GM21717 (cell line): ENCODE results near the gene EPHA2.

Experiments
- ATAC-seq: cut with Tn5 transposase; IDR thresholded peaks from one replicate; pipeline ENCODE4 v1.9.1; 2021; ENCODE audit warnings: mild to moderate bottlenecking, moderate library complexity; ENCODE audit not compliant: unreplicated experiment

EPHA2 gene

DNA sequence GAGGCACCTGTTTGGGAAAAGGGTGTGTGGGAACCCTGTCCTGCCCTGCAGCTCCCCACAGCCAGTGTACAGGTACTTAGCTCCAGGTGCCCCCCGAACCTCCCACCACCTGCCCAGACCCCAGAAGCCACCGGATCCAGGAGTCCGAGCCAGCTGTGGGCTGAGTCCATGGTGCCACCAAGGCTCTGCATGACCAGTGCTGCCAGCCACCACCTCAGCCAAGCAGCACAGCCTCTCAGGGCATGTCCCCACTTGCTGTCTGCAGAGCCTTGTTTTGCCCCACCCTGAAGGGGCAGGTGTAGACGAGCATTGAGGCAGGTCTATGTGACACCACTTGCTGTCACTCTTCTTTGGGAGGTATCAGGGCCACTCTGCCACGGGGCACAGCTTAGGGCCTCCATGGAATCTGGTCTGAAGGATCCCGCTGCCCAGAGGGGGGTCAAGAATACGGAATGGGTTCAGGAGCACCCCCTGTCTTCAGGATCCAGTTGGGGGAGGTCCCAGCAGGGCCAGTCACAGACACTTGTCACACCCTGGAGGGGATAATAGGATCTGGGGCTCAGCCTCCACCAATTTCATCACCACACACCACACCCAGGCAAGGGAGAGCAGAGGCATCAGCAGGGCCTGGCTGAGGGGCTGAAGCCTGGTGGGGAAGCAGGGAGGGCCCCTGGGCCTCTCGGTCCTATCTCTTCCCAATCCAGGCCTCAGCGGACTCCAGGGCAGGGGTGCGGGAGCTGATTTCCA is 28.9 kb upstream of the EPHA2 start:
- ATAC-seq = no peak

DNA sequence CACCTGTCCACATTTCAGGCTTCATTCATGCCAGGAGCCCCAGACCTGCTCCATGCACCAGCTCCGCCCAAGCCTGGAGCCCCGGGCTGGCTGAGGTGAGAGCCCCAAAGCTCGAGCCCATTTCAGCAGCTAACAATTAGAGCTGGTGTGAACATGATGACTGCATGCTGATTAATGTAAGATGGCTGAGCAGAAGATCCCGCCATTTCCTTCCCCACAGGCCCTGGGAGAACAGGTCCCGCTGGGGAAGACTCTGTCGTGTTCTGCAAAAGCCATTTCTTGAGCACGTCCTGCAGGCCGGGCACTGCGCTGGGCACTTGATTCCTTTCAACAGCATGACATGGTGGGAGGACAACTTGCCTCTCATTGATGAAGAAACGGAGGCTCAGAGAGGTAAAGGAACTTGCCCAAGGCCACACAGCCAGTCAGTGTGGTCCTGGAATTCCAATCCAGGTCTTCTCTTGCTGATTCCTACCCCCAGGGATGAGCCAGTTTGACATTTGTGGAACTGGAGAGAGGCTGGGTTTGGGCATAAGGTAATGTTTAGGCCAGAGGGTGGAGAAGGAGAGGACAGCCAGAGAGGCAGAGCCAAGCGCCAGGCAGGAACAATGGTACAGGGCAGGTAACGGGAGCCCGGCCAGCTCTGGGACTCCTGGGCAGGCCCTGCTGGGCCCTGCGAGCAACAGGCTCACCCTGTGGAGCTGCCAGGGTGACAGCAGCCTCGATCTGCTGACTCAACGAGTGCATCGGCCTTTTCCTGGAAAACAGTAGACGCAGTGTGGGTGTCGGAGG is 28.1 kb upstream of the EPHA2 start:
- ATAC-seq = no peak

DNA sequence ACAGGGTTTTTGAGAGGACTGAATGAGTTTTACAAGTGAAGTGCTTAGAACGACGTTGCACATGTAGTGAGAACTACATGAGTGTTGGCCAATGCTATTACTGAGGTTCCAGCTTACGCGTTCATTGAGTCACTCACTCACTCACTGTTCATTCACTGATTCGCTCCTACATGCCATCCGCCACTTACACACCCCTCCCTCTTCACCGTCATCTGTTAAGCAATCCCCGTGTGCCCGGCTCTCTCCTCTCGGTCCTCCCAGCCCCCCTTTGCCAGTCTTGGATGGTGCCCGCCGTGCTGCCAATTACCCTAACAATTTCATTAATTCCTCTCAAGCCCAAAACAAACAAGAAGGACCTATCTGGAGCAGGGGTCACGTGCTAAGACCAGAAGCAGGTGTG is 27.3 kb upstream of the EPHA2 start:
- ATAC-seq = no peak

- ATAC-seq = no peak
These were observed 26.2 kb upstream of the EPHA2 start for GRCh38 chr1:16181887-16182719.

DNA sequence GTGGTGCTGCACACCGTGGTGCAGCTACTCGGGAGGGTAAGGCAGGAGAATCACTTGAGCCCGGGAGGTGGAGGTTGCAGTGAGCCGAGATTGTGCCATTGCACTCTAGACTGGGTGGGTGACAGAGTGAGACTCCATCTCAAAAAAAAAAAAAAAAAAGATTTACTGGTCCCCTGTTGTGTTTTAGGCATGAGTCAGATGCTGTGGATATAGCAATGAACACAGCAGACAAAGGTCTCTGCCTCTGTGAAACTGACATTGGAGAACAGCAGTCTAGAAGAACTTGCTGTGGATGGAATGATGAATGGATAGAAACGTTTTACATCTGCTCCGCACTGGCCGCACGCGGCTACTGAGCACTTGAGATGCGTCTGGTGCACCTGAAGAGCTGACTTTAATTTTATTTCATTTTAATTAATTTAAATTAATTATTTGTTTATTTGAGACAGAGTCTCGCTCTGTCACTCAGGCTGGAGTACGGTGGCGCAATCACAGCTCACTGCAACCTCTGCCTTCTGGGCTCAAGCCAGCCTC is 24.5 kb upstream of the EPHA2 start:
- no peak for ATAC-seq

- ATAC-seq = no peak
These were observed 23.0 kb upstream of the EPHA2 start for GRCh38 chr1:16178596-16179497.

DNA sequence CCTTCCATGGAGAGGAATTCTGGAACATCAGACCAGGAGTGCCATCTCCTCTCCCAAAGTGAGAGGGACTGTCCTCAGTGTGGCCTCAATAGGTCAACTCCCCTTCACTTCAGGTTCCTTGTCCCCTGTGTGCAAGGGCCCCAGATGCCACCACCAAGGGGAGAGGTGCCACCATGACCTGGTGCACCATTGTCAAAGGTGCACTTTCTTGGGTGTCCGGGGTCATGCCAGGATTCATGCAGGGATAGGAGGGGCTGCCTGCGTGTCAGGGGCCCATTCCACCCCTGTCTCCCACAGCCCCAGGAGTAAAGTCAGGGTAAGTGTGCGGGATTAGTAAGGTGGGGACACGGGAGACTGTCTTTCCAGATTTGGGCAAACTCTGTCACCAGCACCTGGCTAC is 21.4 kb upstream of the EPHA2 start:
- no peak for ATAC-seq

GRCh38 chr1:16176653-16177052 is 20.8 kb upstream of the EPHA2 start:
- ATAC-seq = no peak

- no peak for ATAC-seq
These were observed 20.0 kb upstream of the EPHA2 start for GRCh38 chr1:16175610-16176553.

DNA sequence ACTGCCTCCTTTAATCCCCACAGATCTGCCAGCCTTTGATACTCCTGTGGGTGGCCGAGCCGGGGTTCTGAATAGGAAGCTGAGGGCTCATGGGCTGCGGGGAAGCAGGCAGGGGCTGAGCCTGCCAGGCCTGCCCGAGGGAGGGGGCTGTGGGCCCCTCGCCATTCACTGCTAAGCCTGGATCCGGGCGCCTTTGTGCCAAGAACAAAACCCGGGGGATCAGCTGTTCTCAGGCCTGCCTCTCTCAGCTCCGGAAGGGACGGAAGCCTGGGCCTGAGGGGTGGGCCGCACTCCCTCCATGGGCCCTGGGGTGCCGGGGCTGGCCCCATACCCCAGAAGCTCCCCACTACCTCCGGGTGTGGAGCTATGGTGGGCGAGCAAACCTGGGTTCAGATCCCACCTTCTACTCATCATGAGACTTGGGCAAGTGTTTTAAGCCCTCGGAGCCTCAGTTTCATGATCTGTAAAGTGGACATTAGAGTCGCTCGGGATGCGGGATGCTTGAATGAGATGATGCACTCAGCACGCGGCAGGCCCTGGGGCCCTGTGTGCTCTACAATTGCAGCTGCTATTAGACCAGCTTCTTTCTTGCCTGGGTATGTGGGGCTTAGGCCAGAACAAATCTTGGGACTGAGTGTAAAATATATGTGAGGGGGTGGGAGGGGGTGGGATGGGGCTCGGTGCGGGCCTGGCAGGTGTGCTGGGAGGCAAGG is 19.2 kb upstream of the EPHA2 start:
- ATAC-seq = no peak

DNA sequence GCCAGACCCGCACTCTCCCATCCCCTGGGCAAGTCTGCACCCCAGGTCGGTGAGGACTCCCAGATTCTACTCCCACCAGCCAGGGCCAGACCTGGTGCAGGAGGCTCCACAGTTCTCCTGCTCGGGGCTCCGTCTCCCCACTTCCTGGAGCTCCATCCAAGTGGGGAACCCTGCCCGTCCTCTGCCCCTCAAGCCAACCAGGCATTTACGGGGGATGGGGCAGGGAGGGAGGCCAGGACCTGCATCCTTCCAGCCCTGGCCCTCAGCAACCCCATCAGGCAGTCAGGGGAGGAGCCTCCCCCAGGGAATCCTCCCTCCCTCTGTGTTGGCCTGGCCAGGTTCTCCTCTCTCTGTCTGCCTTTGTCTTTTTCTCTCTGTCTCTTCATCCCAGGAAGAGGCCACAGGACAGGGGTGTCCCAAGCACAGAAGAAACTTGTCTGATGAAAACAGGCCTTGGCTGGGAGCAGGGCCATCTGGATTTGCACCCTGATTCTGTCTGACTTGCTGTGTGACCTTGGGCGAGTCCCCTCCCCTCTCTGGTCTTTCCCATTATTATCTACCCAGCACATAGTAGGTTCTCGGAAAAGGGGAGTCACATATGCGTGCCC is 18.5 kb upstream of the EPHA2 start:
- no peak for ATAC-seq

DNA sequence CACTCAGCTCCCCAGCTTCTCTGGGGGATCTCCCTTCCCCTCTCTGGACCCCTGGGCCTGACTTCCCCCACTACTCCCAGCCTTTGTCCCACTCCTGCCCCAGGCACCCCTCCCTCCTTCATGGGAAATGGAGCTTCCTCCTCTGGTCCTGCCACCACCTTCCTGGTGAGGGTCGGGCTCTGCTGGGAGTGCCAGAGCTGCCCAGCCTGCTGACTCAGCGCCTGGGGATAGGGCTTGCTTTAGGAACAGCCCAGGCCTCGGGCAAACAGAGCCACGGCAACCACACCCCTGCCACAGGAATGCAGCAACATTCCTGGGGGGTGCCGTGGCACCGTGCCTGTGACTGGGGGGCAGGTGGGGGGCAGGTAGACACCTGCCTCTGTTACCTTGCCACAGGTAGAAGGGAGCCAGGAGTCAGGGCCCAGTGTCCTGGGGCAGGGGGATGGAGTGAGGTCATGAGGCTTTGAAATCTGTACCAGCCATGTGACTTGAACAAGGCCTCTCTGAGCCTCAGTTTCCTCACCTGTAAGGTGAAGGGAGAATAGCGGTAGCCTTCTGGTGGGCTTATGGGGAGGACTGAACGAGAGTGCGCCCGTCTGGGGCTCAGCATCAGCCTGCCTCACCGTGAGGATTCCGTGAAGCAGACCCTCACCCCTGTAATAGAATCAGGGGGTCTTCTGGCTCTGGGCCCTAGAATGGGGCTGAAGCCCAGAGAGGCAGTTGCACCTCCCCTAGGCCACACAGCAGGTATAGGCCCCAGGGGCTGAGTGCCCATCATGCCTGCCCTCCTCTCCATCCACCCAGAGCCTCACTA is 17.8 kb upstream of the EPHA2 start:
- ATAC-seq = no peak

- no peak for ATAC-seq
These were observed 17.1 kb upstream of the EPHA2 start for GRCh38 chr1:16172964-16173446.

DNA sequence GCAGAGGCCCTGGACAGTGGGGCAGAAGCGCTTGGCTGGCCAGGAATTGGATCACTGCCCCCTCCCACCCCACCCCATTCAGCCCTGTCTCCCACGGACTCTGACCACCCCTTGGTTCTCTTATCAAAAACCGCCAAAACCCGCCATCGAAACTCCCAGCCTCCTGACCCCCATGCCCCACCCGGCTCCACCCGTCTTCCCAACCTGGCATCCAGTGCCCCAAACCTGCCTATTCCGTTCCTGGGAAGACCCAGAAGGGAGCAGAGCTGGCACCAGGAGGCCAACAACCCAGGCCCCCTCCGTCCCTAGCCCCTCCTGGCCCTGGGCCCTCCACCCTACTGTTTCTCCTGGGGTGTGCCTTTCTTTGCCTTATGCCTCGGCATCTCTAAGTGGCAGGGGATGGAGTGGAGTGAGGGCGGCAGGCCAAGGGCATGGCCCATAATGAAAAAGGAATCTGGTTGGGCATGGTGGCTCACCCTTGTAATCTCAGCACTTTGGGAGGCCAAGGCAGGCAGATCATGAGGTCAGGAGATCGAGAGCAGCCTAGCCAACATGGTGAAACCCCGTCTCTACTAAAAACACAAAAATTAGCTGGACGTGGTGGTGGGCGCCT is 16.5 kb upstream of the EPHA2 start:
- no peak for ATAC-seq

GRCh38 chr1:16171314-16172151 is 15.7 kb upstream of the EPHA2 start:
- ATAC-seq = no peak

GRCh38 chr1:16170283-16170673 is 14.4 kb upstream of the EPHA2 start:
- no peak for ATAC-seq
